HCT116 (cell line): ENCODE results near the gene NCBP1. TPM values are rescaled to one million over a fixed set of nuclear protein-coding genes. Genes with fewer than 3 reads are reported as not detected.
"Not testable (repeated sequence)": the region's sequence is repeated elsewhere in the genome, so short reads cannot be mapped to it uniquely, and the experiment has no call there.

Experiments used
- ATAC-seq: fragments of 200-7000 bp; cut with Tn5 transposase; 2 replicates; pipeline ENCODE4 v1.9.1; 2020; ENCODE audit warnings: mild to moderate bottlenecking, moderate library complexity
- BruUV-seq: library from RNA; stranded (reverse); fragments of 400-500 nt; replicated peaks from 2 replicates; lab custom pipeline; 2021; lab: Mats Ljungman, UMichigan
- CTCF ChIA-PET: fragments of 300-600 bp; sonication (Branson Sonifier 250); formaldehyde crosslinking; loops from one replicate; lab custom pipeline; 2021; ENCODE audit warnings: antibody characterized with exemption; lab: Charles Lee
- POLR2A ChIA-PET: fragments of 300-600, 350-600 bp; sonication (Branson Sonifier 250); formaldehyde crosslinking; loops from one replicate; lab custom pipeline; 2021; ENCODE audit warnings: antibody characterized with exemption; lab: Charles Lee
- RAD21 ChIA-PET, 2 experiments: fragments of 300-600 bp; sonication (Branson Sonifier 250); formaldehyde crosslinking; loops; one replicate each; lab custom pipeline; 2023; ENCODE audit warnings: low total read pairs in 2 of 2; ENCODE audit not compliant: uncharacterized antibody in 2 of 2, unreplicated experiment in 2 of 2, low non-redundant PET in 1 of 2; lab: Charles Lee
- DNase-seq: peaks from one replicate; pipeline ENCODE4 v3.0.0-alpha.2; 2010; ENCODE audit warnings: low read depth, low spot score
- H2AFZ ChIP-seq: fragments of 200-600 bp; shearing (Covaris generic), sonication (generic); 2 replicates; pipeline ENCODE4 v1.6.1; 2017; ENCODE audit warnings: low read depth, mixed run types, mixed read lengths, antibody characterized with exemption, low read length; ENCODE audit not compliant: poor library complexity, severe bottlenecking
- H3K27ac ChIP-seq: 2 replicates; pipeline ENCODE4 v1.5.1; 2012; ENCODE audit warnings: low read depth, low read length
- H3K27me3 ChIP-seq: fragments of 200-600 bp; sonication (generic); 2 replicates; pipeline ENCODE4 v1.6.1; 2016; ENCODE audit warnings: mixed run types, low read length, mixed read lengths; ENCODE audit not compliant: insufficient read depth
- H3K36me3 ChIP-seq, 2 experiments: fragments of 200-500 bp in 1 of 2; fragments of 200-600 bp in 1 of 2; sonication (Bioruptor generic) in 1 of 2; sonication (generic) in 1 of 2; 2 replicates each; pipeline versions ENCODE4 v1.5.1 to v1.6.1; 2014 to 2016; ENCODE audit warnings: low read length in 2 of 2, inconsistent platforms in 1 of 2, mixed read lengths in 1 of 2, mixed run types in 1 of 2; ENCODE audit not compliant: insufficient read depth in 2 of 2, control insufficient read depth in 1 of 2
- H3K4me1 ChIP-seq, 2 experiments: fragments of 200-600 bp in 1 of 2; sonication (generic) in 1 of 2; 2 replicates each; pipeline versions ENCODE4 v1.5.1 to v1.6.1; 2012 to 2017; ENCODE audit warnings: low read length in 2 of 2, inconsistent platforms in 1 of 2, mild to moderate bottlenecking in 1 of 2, mixed read lengths in 1 of 2, mixed run types in 1 of 2, moderate library complexity in 1 of 2; ENCODE audit not compliant: insufficient read depth in 2 of 2, control insufficient read depth in 1 of 2
- H3K4me2 ChIP-seq: fragments of 200-600 bp; sonication (generic); 2 replicates; pipeline ENCODE4 v1.6.1; 2017; ENCODE audit warnings: mixed run types, low read length, mixed read lengths
- H3K4me3 ChIP-seq, 2 experiments: fragments of 200-600 bp in 1 of 2; sonication (generic) in 1 of 2; replicated peaks in 1 of 2; 2 replicates each; pipeline ENCODE4 v1.5.1; 2011 to 2016; ENCODE audit warnings: low read length in 2 of 2, control low read depth in 1 of 2, low read depth in 1 of 2, mild to moderate bottlenecking in 1 of 2, mixed read lengths in 1 of 2, mixed run types in 1 of 2
- H3K79me2 ChIP-seq: fragments of 200-600 bp; sonication (generic); 2 replicates; pipeline ENCODE4 v1.6.1; 2017; ENCODE audit warnings: mild to moderate bottlenecking, mixed run types, low read length, moderate library complexity, mixed read lengths; ENCODE audit not compliant: insufficient read depth
- H3K9ac ChIP-seq: fragments of 200-600 bp; sonication (generic); 2 replicates; pipeline ENCODE4 v1.6.1; 2016; ENCODE audit warnings: low read length, mixed read lengths
- H3K9me2 ChIP-seq: fragments of 200-600 bp; sonication (generic), shearing (Covaris generic); 2 replicates; pipeline ENCODE4 v1.6.1; 2017; ENCODE audit warnings: mixed run types, mild to moderate bottlenecking, moderate library complexity; ENCODE audit not compliant: insufficient read depth
- H3K9me3 ChIP-seq, 2 experiments: fragments of 200-500 bp in 1 of 2; fragments of 200-600 bp in 1 of 2; sonication (Bioruptor generic) in 1 of 2; sonication (generic) in 1 of 2; 2 replicates each; pipeline ENCODE4 v1.6.1; 2014 to 2017; ENCODE audit warnings: low read length in 2 of 2, mixed read lengths in 2 of 2, inconsistent platforms in 1 of 2, low read depth in 1 of 2, mild to moderate bottlenecking in 1 of 2, mixed run types in 1 of 2, moderate library complexity in 1 of 2; ENCODE audit not compliant: control insufficient read depth in 1 of 2, insufficient read depth in 1 of 2
- H4K20me1 ChIP-seq: fragments of 200-600 bp; sonication (generic), shearing (Covaris generic); 2 replicates; pipeline ENCODE4 v1.6.1; 2017; ENCODE audit warnings: mixed run types, mild to moderate bottlenecking, moderate library complexity; ENCODE audit not compliant: insufficient read depth
- EGR1 ChIP-seq: IDR thresholded peaks from 2 replicates; pipeline ENCODE4 v1.6.1; 2012; ENCODE audit warnings: low read depth
- EZH2 ChIP-seq: fragments of 200-600 bp; sonication (generic); IDR thresholded peaks from 2 replicates; pipeline ENCODE4 v1.6.1; 2017; ENCODE audit warnings: antibody characterized with exemption, mixed run types
- EZH2phosphoT487 ChIP-seq: fragments of 200-600 bp; IDR thresholded peaks from 2 replicates; pipeline ENCODE4 v1.6.1; 2018; ENCODE audit warnings: antibody characterized with exemption, borderline replicate concordance
- FOSL1 ChIP-seq: IDR thresholded peaks from 2 replicates; pipeline ENCODE4 v1.6.1; 2012; ENCODE audit warnings: low read depth
- RAD21 ChIP-seq: IDR thresholded peaks from 2 replicates; pipeline ENCODE4 v1.6.1; 2012; ENCODE audit warnings: low read depth, mild to moderate bottlenecking
- SIN3A ChIP-seq: IDR thresholded peaks from 2 replicates; pipeline ENCODE4 v1.6.1; 2012; ENCODE audit warnings: low read depth
- TCF7L2 ChIP-seq: IDR thresholded peaks from 2 replicates; pipeline ENCODE4 v1.7.0; 2011; ENCODE audit warnings: borderline replicate concordance, inconsistent platforms; ENCODE audit not compliant: insufficient read depth, insufficient read length; ENCODE audit errors: extremely low read depth
- ZFX ChIP-seq: fragments of 450-650 bp; IDR thresholded peaks from 2 replicates; pipeline ENCODE4 v1.6.1; 2017
- intact Hi-C: fragments of 100-400 bp; cut with micrococcal nuclease; formaldehyde crosslinking; loops from 2 replicates; pipeline ENCODE4 v1.10.0; 2022
- total RNA-seq: library from RNA; stranded (reverse); gene quantifications from one replicate; pipeline ENCODE4 v1.2.1, GENCODE V29; 2021; ENCODE audit not compliant: unreplicated experiment
- TF ChIP-seq, protein P1 (sequence below): IDR thresholded peaks from 2 replicates; pipeline ENCODE4 v1.6.1; 2012
- TF ChIP-seq, protein P2 (sequence below): IDR thresholded peaks from 2 replicates; pipeline ENCODE4 v1.6.1; 2011; ENCODE audit warnings: mild to moderate bottlenecking, low read length, moderate library complexity; ENCODE audit not compliant: insufficient replicate concordance; ENCODE audit errors: extremely low read depth
- TF ChIP-seq, protein P3 (sequence below): IDR thresholded peaks from 2 replicates; pipeline ENCODE4 v1.6.1; 2012; ENCODE audit warnings: low read depth

Gene NCBP1
- total RNA-seq, 1 experiment from 2014 or later, result 32.9 TPM

DNA sequence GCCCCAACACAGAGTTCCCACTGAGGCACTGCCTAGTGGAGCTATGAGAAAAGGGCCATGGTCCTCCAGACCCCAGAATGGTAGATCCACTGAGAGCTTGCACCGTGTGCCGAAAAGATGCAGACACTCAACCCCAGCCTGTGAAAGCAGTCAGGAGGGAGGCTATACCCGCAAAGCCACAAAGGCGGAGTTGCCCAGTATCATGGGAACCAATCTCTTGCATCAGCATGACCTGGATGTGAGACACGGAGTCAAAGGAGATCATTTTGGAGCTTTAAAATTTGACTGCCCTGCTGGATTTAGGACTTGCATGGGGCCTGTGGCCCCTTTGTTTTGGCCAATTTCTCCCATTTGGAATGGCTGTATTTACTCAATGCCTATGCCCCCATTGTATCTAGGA, 11.1 kb upstream of the NCBP1 start:
- H3K4me1 ChIP-seq, intact Hi-C loops, H3K9me3 ChIP-seq, BruUV-seq, DNase-seq, H3K9me2 ChIP-seq, POLR2A ChIA-PET, H2AFZ ChIP-seq, H3K27ac ChIP-seq, ATAC-seq, H3K4me2 ChIP-seq, RAD21 ChIA-PET, H3K79me2 ChIP-seq, H3K4me3 ChIP-seq, H3K27me3 ChIP-seq, CTCF ChIA-PET, H3K9ac ChIP-seq, H4K20me1 ChIP-seq: not testable (repeated sequence)
- H3K36me3 ChIP-seq, result peaks cover 2 to 13% of the 10 kb centered on the region in 2 experiments; a peak in 3 of 4 replicates

DNA sequence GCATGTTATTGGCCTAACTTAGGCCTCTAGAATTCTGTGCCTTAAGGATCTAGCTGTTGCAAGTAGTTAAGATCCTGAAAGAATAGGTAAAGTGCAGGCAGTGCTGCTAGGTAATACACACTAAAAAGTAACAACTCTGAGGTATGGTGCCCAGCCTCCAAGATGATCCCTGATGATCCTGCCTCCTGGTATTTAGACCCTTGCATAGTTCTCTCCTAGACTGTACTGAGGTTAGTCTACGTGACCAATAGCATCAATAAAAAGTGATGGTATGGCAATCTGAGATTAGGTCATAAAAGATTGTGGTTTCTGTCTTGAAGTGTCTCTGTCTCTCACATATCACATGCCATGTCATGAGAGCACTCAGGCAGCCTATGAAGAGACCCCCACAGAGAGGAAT, 9.7 kb upstream of the NCBP1 start:
- ATAC-seq (no peak), DNase-seq (no peak)
- Histone ChIP-seq H2AFZ (no peak overlapping the region), H3K36me3 (peaks cover 2 to 13% of the 10 kb centered on the region in 2 experiments; a peak in 3 of 4 replicates), H3K9me3 (no peaks in the 10 kb centered on the region), H4K20me1 (no peaks in the 10 kb centered on the region), H3K4me1 (no peaks in the 10 kb centered on the region), H3K4me2 (no peak overlapping the region), H3K79me2 (peaks cover 11% of the 10 kb centered on the region), H3K27me3 (no peaks in the 10 kb centered on the region), H3K9ac (no peak overlapping the region), H3K27ac (no peak overlapping the region), H3K9me2 (no peaks in the 10 kb centered on the region), H3K4me3 (no peak overlapping the region)
- BruUV-seq, result no TSS peak
- TF ChIP-seq, protein P1, sequence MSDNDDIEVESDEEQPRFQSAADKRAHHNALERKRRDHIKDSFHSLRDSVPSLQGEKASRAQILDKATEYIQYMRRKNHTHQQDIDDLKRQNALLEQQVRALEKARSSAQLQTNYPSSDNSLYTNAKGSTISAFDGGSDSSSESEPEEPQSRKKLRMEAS, result no peak
- no peak for TF ChIP-seq EGR1
- TF ChIP-seq, protein P2, sequence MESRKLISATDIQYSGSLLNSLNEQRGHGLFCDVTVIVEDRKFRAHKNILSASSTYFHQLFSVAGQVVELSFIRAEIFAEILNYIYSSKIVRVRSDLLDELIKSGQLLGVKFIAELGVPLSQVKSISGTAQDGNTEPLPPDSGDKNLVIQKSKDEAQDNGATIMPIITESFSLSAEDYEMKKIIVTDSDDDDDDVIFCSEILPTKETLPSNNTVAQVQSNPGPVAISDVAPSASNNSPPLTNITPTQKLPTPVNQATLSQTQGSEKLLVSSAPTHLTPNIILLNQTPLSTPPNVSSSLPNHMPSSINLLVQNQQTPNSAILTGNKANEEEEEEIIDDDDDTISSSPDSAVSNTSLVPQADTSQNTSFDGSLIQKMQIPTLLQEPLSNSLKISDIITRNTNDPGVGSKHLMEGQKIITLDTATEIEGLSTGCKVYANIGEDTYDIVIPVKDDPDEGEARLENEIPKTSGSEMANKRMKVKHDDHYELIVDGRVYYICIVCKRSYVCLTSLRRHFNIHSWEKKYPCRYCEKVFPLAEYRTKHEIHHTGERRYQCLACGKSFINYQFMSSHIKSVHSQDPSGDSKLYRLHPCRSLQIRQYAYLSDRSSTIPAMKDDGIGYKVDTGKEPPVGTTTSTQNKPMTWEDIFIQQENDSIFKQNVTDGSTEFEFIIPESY, result no peak
- TF ChIP-seq EZH2, result no peak
- no peak for TF ChIP-seq SIN3A
- TF ChIP-seq ZFX, result no peak
- TF ChIP-seq, protein P3, sequence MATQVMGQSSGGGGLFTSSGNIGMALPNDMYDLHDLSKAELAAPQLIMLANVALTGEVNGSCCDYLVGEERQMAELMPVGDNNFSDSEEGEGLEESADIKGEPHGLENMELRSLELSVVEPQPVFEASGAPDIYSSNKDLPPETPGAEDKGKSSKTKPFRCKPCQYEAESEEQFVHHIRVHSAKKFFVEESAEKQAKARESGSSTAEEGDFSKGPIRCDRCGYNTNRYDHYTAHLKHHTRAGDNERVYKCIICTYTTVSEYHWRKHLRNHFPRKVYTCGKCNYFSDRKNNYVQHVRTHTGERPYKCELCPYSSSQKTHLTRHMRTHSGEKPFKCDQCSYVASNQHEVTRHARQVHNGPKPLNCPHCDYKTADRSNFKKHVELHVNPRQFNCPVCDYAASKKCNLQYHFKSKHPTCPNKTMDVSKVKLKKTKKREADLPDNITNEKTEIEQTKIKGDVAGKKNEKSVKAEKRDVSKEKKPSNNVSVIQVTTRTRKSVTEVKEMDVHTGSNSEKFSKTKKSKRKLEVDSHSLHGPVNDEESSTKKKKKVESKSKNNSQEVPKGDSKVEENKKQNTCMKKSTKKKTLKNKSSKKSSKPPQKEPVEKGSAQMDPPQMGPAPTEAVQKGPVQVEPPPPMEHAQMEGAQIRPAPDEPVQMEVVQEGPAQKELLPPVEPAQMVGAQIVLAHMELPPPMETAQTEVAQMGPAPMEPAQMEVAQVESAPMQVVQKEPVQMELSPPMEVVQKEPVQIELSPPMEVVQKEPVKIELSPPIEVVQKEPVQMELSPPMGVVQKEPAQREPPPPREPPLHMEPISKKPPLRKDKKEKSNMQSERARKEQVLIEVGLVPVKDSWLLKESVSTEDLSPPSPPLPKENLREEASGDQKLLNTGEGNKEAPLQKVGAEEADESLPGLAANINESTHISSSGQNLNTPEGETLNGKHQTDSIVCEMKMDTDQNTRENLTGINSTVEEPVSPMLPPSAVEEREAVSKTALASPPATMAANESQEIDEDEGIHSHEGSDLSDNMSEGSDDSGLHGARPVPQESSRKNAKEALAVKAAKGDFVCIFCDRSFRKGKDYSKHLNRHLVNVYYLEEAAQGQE, result no peak
- TF ChIP-seq EZH2phosphoT487, result no peak
- no peak for TF ChIP-seq RAD21
- TF ChIP-seq TCF7L2, result no peak
- TF ChIP-seq FOSL1, result no peak
- intact Hi-C loops, result no loop called here
- CTCF ChIA-PET, result interaction anchor here (1.8 kb wide), 1 partner anchor 8 kb away, joined by 10 read pairs; no protein-coding TSS in a partner anchor
- POLR2A ChIA-PET, result no interaction called here
- RAD21 ChIA-PET, result no interaction called here
